HCT116 (cell line): ENCODE measurements around the gene CACNA1A. TPM values are rescaled to one million over a fixed set of nuclear protein-coding genes. Genes with fewer than 3 reads are reported as not detected.
"Not testable (repeated sequence)": the region's sequence is repeated elsewhere in the genome, so short reads cannot be mapped to it uniquely, and the experiment has no call there.

ENCODE experiments used
- ATAC-seq: fragments of 200-7000 bp; cut with Tn5 transposase; 2 replicates; pipeline ENCODE4 v1.9.1; 2020; ENCODE audit warnings: mild to moderate bottlenecking, moderate library complexity
- BruUV-seq: library from RNA; stranded (reverse); fragments of 400-500 nt; replicated peaks from 2 replicates; lab custom pipeline; 2021; lab: Mats Ljungman, UMichigan
- CTCF ChIA-PET: fragments of 300-600 bp; sonication (Branson Sonifier 250); formaldehyde crosslinking; loops from one replicate; lab custom pipeline; 2021; ENCODE audit warnings: antibody characterized with exemption; lab: Charles Lee
- POLR2A ChIA-PET: fragments of 300-600, 350-600 bp; sonication (Branson Sonifier 250); formaldehyde crosslinking; loops from one replicate; lab custom pipeline; 2021; ENCODE audit warnings: antibody characterized with exemption; lab: Charles Lee
- RAD21 ChIA-PET, 2 experiments: fragments of 300-600 bp; sonication (Branson Sonifier 250); formaldehyde crosslinking; loops; one replicate each; lab custom pipeline; 2023; ENCODE audit warnings: low total read pairs in 2 of 2; ENCODE audit not compliant: uncharacterized antibody in 2 of 2, unreplicated experiment in 2 of 2, low non-redundant PET in 1 of 2; lab: Charles Lee
- DNase-seq: peaks from one replicate; pipeline ENCODE4 v3.0.0-alpha.2; 2010; ENCODE audit warnings: low read depth, low spot score
- H2AFZ ChIP-seq: fragments of 200-600 bp; shearing (Covaris generic), sonication (generic); 2 replicates; pipeline ENCODE4 v1.6.1; 2017; ENCODE audit warnings: low read depth, mixed run types, mixed read lengths, antibody characterized with exemption, low read length; ENCODE audit not compliant: poor library complexity, severe bottlenecking
- H3K27ac ChIP-seq: 2 replicates; pipeline ENCODE4 v1.5.1; 2012; ENCODE audit warnings: low read depth, low read length
- H3K27me3 ChIP-seq: fragments of 200-600 bp; sonication (generic); 2 replicates; pipeline ENCODE4 v1.6.1; 2016; ENCODE audit warnings: mixed run types, low read length, mixed read lengths; ENCODE audit not compliant: insufficient read depth
- H3K36me3 ChIP-seq, 2 experiments: fragments of 200-500 bp in 1 of 2; fragments of 200-600 bp in 1 of 2; sonication (Bioruptor generic) in 1 of 2; sonication (generic) in 1 of 2; 2 replicates each; pipeline versions ENCODE4 v1.5.1 to v1.6.1; 2014 to 2016; ENCODE audit warnings: low read length in 2 of 2, inconsistent platforms in 1 of 2, mixed read lengths in 1 of 2, mixed run types in 1 of 2; ENCODE audit not compliant: insufficient read depth in 2 of 2, control insufficient read depth in 1 of 2
- H3K4me1 ChIP-seq, 2 experiments: fragments of 200-600 bp in 1 of 2; sonication (generic) in 1 of 2; 2 replicates each; pipeline versions ENCODE4 v1.5.1 to v1.6.1; 2012 to 2017; ENCODE audit warnings: low read length in 2 of 2, inconsistent platforms in 1 of 2, mild to moderate bottlenecking in 1 of 2, mixed read lengths in 1 of 2, mixed run types in 1 of 2, moderate library complexity in 1 of 2; ENCODE audit not compliant: insufficient read depth in 2 of 2, control insufficient read depth in 1 of 2
- H3K4me2 ChIP-seq: fragments of 200-600 bp; sonication (generic); 2 replicates; pipeline ENCODE4 v1.6.1; 2017; ENCODE audit warnings: mixed run types, low read length, mixed read lengths
- H3K4me3 ChIP-seq, 2 experiments: fragments of 200-600 bp in 1 of 2; sonication (generic) in 1 of 2; replicated peaks in 1 of 2; 2 replicates each; pipeline ENCODE4 v1.5.1; 2011 to 2016; ENCODE audit warnings: low read length in 2 of 2, control low read depth in 1 of 2, low read depth in 1 of 2, mild to moderate bottlenecking in 1 of 2, mixed read lengths in 1 of 2, mixed run types in 1 of 2
- H3K79me2 ChIP-seq: fragments of 200-600 bp; sonication (generic); 2 replicates; pipeline ENCODE4 v1.6.1; 2017; ENCODE audit warnings: mild to moderate bottlenecking, mixed run types, low read length, moderate library complexity, mixed read lengths; ENCODE audit not compliant: insufficient read depth
- H3K9ac ChIP-seq: fragments of 200-600 bp; sonication (generic); 2 replicates; pipeline ENCODE4 v1.6.1; 2016; ENCODE audit warnings: low read length, mixed read lengths
- H3K9me2 ChIP-seq: fragments of 200-600 bp; sonication (generic), shearing (Covaris generic); 2 replicates; pipeline ENCODE4 v1.6.1; 2017; ENCODE audit warnings: mixed run types, mild to moderate bottlenecking, moderate library complexity; ENCODE audit not compliant: insufficient read depth
- H3K9me3 ChIP-seq, 2 experiments: fragments of 200-500 bp in 1 of 2; fragments of 200-600 bp in 1 of 2; sonication (Bioruptor generic) in 1 of 2; sonication (generic) in 1 of 2; 2 replicates each; pipeline ENCODE4 v1.6.1; 2014 to 2017; ENCODE audit warnings: low read length in 2 of 2, mixed read lengths in 2 of 2, inconsistent platforms in 1 of 2, low read depth in 1 of 2, mild to moderate bottlenecking in 1 of 2, mixed run types in 1 of 2, moderate library complexity in 1 of 2; ENCODE audit not compliant: control insufficient read depth in 1 of 2, insufficient read depth in 1 of 2
- H4K20me1 ChIP-seq: fragments of 200-600 bp; sonication (generic), shearing (Covaris generic); 2 replicates; pipeline ENCODE4 v1.6.1; 2017; ENCODE audit warnings: mixed run types, mild to moderate bottlenecking, moderate library complexity; ENCODE audit not compliant: insufficient read depth
- POLR2A ChIP-seq: IDR thresholded peaks from 2 replicates; pipeline ENCODE4 v1.7.0; 2011; ENCODE audit warnings: borderline replicate concordance; ENCODE audit not compliant: insufficient read depth, insufficient read length; ENCODE audit errors: extremely low read depth
- POLR2AphosphoS5 ChIP-seq: IDR thresholded peaks from 2 replicates; pipeline ENCODE4 v1.6.1; 2011; ENCODE audit warnings: mild to moderate bottlenecking, low read depth, low read length, moderate library complexity
- SP1 ChIP-seq: IDR thresholded peaks from 2 replicates; pipeline ENCODE4 v1.6.1; 2012; ENCODE audit warnings: low read depth
- intact Hi-C: fragments of 100-400 bp; cut with micrococcal nuclease; formaldehyde crosslinking; loops from 2 replicates; pipeline ENCODE4 v1.10.0; 2022
- total RNA-seq: library from RNA; stranded (reverse); gene quantifications from one replicate; pipeline ENCODE4 v1.2.1, GENCODE V29; 2021; ENCODE audit not compliant: unreplicated experiment

CACNA1A gene
- total RNA-seq, 1 experiment from 2014 or later: 7.5 TPM

GRCh38 chr19:13185763-13186657 is 320.3 kb downstream of the CACNA1A start:
- H3K36me3 ChIP-seq, H3K27me3 ChIP-seq, H3K9me2 ChIP-seq, H4K20me1 ChIP-seq, H3K4me2 ChIP-seq, H2AFZ ChIP-seq, H3K9me3 ChIP-seq, intact Hi-C loops, H3K4me3 ChIP-seq, RAD21 ChIA-PET, DNase-seq, H3K79me2 ChIP-seq, H3K9ac ChIP-seq: not testable (repeated sequence)
- ChIA-PET CTCF (interaction anchor here (1.1 to 1.2 kb wide), 2 partner anchors 91 to 221 kb away, joined by 3 to 4 read pairs; no protein-coding TSS in a partner anchor), POLR2A (interaction anchor here (1.0 to 1.7 kb wide), 7 partner anchors 10 to 33 kb away, joined by 3 to 9 read pairs (median 5); no protein-coding TSS in a partner anchor)
- TSS peak; percentile 100 for BruUV-seq
- Histone ChIP-seq H3K27ac (peak overlapping the region; percentile 27), H3K4me1 (peaks cover 19 to 30% of the 10 kb centered on the region in 2 experiments; a peak in 3 of 4 replicates)
- TF ChIP-seq SP1 (peak; percentile 58), POLR2AphosphoS5 (peak; percentile 37; the same call in 1 of the 2 replicates), POLR2A (peak; percentile 97)
- ATAC-seq: peak; percentile 43; the same call in 1 of the 2 replicates

- BruUV-seq, RAD21 ChIA-PET: not testable (repeated sequence)
Observed at GRCh38 chr19:13184926-13185325, 321.4 kb downstream of the CACNA1A start.

More at GRCh38 chr19:13184926-13185325, 321.4 kb downstream of the CACNA1A start:
- POLR2A ChIA-PET: interaction anchor here (1.0 to 1.7 kb wide), 5 partner anchors 15 to 30 kb away, joined by 3 to 9 read pairs (median 4); no protein-coding TSS in a partner anchor
- H3K36me3 ChIP-seq, H3K27ac ChIP-seq, H3K9me2 ChIP-seq, H3K79me2 ChIP-seq, H2AFZ ChIP-seq, DNase-seq, H3K9me3 ChIP-seq, intact Hi-C loops, ATAC-seq, H3K27me3 ChIP-seq, H4K20me1 ChIP-seq, H3K4me3 ChIP-seq, H3K4me2 ChIP-seq, CTCF ChIA-PET, H3K9ac ChIP-seq: not testable (repeated sequence)
- TF ChIP-seq POLR2A: peak; percentile 95
- peaks cover 10 to 19% of the 10 kb centered on the region in 2 experiments; a peak in 3 of 4 replicates for H3K4me1 ChIP-seq
